WTC11 (cell line): ENCODE data around the gene ACTN1.

Experiments
- CBFB ChIP-seq: sonication (generic); formaldehyde crosslinking; IDR thresholded peaks from 2 replicates; pipeline ENCODE4 v1.8.1; 2022; ENCODE audit warnings: mild to moderate bottlenecking, low read depth, missing genetic modification reagents
- E2F1 ChIP-seq: sonication (generic); formaldehyde crosslinking; IDR thresholded peaks from 2 replicates; pipeline ENCODE4 v1.8.0; 2022; ENCODE audit warnings: mild to moderate bottlenecking, missing genetic modification reagents
- JUN ChIP-seq: sonication (generic); formaldehyde crosslinking; IDR thresholded peaks from 2 replicates; pipeline ENCODE4 v1.8.0; 2023; ENCODE audit warnings: mild to moderate bottlenecking, missing genetic modification reagents
- NR2C2 ChIP-seq: sonication (generic); formaldehyde crosslinking; IDR thresholded peaks from 2 replicates; pipeline ENCODE4 v1.8.0; 2022; ENCODE audit warnings: mild to moderate bottlenecking, missing genetic modification reagents
- RELA ChIP-seq: sonication (generic); formaldehyde crosslinking; IDR thresholded peaks from 2 replicates; pipeline ENCODE4 v1.8.1; 2022; ENCODE audit warnings: missing genetic modification reagents, mild to moderate bottlenecking, borderline replicate concordance
- ZNF263 ChIP-seq: sonication (generic); formaldehyde crosslinking; IDR thresholded peaks from 2 replicates; pipeline ENCODE4 v1.8.1; 2022; ENCODE audit warnings: low read depth, mild to moderate bottlenecking, moderate library complexity, missing genetic modification reagents
- TF ChIP-seq, protein P1 (sequence below): fragments of 200-600 bp; IDR thresholded peaks from 2 replicates; pipeline ENCODE4 v1.8.0; 2022; ENCODE audit warnings: antibody characterized with exemption

GRCh38 chr14:68979722-68980451 lies 785 bp upstream of the ACTN1 start:
- TF ChIP-seq, protein P1, sequence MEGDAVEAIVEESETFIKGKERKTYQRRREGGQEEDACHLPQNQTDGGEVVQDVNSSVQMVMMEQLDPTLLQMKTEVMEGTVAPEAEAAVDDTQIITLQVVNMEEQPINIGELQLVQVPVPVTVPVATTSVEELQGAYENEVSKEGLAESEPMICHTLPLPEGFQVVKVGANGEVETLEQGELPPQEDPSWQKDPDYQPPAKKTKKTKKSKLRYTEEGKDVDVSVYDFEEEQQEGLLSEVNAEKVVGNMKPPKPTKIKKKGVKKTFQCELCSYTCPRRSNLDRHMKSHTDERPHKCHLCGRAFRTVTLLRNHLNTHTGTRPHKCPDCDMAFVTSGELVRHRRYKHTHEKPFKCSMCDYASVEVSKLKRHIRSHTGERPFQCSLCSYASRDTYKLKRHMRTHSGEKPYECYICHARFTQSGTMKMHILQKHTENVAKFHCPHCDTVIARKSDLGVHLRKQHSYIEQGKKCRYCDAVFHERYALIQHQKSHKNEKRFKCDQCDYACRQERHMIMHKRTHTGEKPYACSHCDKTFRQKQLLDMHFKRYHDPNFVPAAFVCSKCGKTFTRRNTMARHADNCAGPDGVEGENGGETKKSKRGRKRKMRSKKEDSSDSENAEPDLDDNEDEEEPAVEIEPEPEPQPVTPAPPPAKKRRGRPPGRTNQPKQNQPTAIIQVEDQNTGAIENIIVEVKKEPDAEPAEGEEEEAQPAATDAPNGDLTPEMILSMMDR, result no peak
- TF ChIP-seq ZNF263, result no peak
- no peak for TF ChIP-seq RELA (CRISPR knock-in tag)
- TF ChIP-seq CBFB (CRISPR knock-in tag), result no peak
- no peak for TF ChIP-seq NR2C2 (CRISPR knock-in tag)
- TF ChIP-seq E2F1 (CRISPR knock-in tag), result 0 out of 2 replicates have a peak, but pooled peaks have one; percentile 18
- TF ChIP-seq JUN (CRISPR knock-in tag), result no peak
